Keratinocyte (primary cell): ENCODE results near the gene SELENOP. TPM values are rescaled to one million over a fixed set of nuclear protein-coding genes. Genes with fewer than 3 reads are reported as not detected.

Experiments
- DNase-seq: peaks from one replicate; pipeline ENCODE4 v3.0.0-alpha.2; 2011; ENCODE audit warnings: low read depth, missing footprints, low spot score
- FAIRE-seq: peaks from 2 replicates; lab custom pipeline; 2011; peaks lifted over from hg19 to GRCh38; lab: Jason Lieb, UNC
- H2AFZ ChIP-seq: 2 replicates; pipeline ENCODE4 v1.6.0; 2012; ENCODE audit warnings: low read length, control low read depth, inconsistent platforms; ENCODE audit not compliant: control insufficient read depth
- H3K27ac ChIP-seq: 2 replicates; pipeline ENCODE4 v1.5.1; 2011; ENCODE audit warnings: low read length; ENCODE audit not compliant: control insufficient read depth, insufficient read depth
- H3K27me3 ChIP-seq: 3 replicates; pipeline ENCODE4 v1.6.0; 2011; ENCODE audit warnings: low read length; ENCODE audit not compliant: control insufficient read depth, insufficient read depth; ENCODE audit errors: extremely low read depth
- H3K36me3 ChIP-seq, 2 experiments: 2 replicates in 1 of 2; 3 replicates in 1 of 2; pipeline ENCODE4 v1.5.1; 2011; ENCODE audit warnings: low read length in 2 of 2, mild to moderate bottlenecking in 1 of 2; ENCODE audit not compliant: control insufficient read depth in 2 of 2, insufficient read depth in 2 of 2; ENCODE audit errors: extremely low read depth in 1 of 2
- H3K4me1 ChIP-seq: 3 replicates; pipeline ENCODE4 v1.5.1; 2011; ENCODE audit warnings: low read length; ENCODE audit not compliant: control insufficient read depth, insufficient read depth; ENCODE audit errors: extremely low read depth
- H3K4me2 ChIP-seq: 3 replicates; pipeline ENCODE4 v1.6.0; 2011; ENCODE audit warnings: low read depth, low read length; ENCODE audit not compliant: control insufficient read depth, insufficient read depth; ENCODE audit errors: extremely low read depth
- H3K4me3 ChIP-seq, 3 experiments: fragments of 200-600 bp in 1 of 3; sonication (generic) in 1 of 3; 2 replicates in 2 of 3; 3 replicates in 1 of 3; pipeline ENCODE4 v1.5.1; 2011 to 2016; ENCODE audit warnings: low read length in 3 of 3, mild to moderate bottlenecking in 3 of 3, control low read depth in 2 of 3, inconsistent platforms in 1 of 3, low read depth in 1 of 3, mixed read lengths in 1 of 3, mixed run types in 1 of 3, moderate library complexity in 1 of 3; ENCODE audit not compliant: control insufficient read depth in 2 of 3, insufficient read depth in 2 of 3; ENCODE audit errors: extremely low read depth in 1 of 3
- H3K79me2 ChIP-seq: 2 replicates; pipeline ENCODE4 v1.6.0; 2012; ENCODE audit warnings: low read length; ENCODE audit not compliant: control insufficient read depth, insufficient read depth
- H3K9ac ChIP-seq: 3 replicates; pipeline ENCODE4 v1.6.0; 2011; ENCODE audit warnings: low read length; ENCODE audit not compliant: control insufficient read depth, insufficient read depth; ENCODE audit errors: extremely low read depth
- H3K9me1 ChIP-seq: 3 replicates; pipeline ENCODE4 v1.6.0; 2011; ENCODE audit warnings: low read length; ENCODE audit not compliant: control insufficient read depth, insufficient read depth; ENCODE audit errors: extremely low read depth
- H3K9me3 ChIP-seq: 2 replicates; pipeline ENCODE4 v1.5.1; 2012; ENCODE audit warnings: low read depth, low read length; ENCODE audit not compliant: control insufficient read depth
- H4K20me1 ChIP-seq: 3 replicates; pipeline ENCODE4 v1.6.0; 2011; ENCODE audit warnings: low read length; ENCODE audit not compliant: control insufficient read depth, insufficient read depth; ENCODE audit errors: extremely low read depth
- CTCF ChIP-seq, 3 experiments: IDR thresholded peaks in 1 of 3; conservative IDR thresholded peaks in 1 of 3; optimal IDR thresholded peaks in 1 of 3; 2 replicates in 2 of 3; 3 replicates in 1 of 3; pipeline versions ENCODE3 to v1.5.1; 2011; ENCODE audit warnings: low read length in 3 of 3, mild to moderate bottlenecking in 3 of 3, moderate library complexity in 2 of 3, control low read depth in 1 of 3, inconsistent platforms in 1 of 3; ENCODE audit not compliant: insufficient read depth in 2 of 3; ENCODE audit errors: extremely low read depth in 1 of 3
- EZH2 ChIP-seq: IDR thresholded peaks from one replicate; pipeline ENCODE4 v1.6.1; 2012; ENCODE audit warnings: inconsistent platforms, mild to moderate bottlenecking, low read length, moderate library complexity
- dilution Hi-C: fragments of 300-500 bp; cut with MboI; formaldehyde crosslinking; loops from one replicate; pipeline ENCODE4 v1.7.0; 2020; ENCODE audit warnings: low sequenced_read_pairs; ENCODE audit not compliant: extremely low pct_ligation_motif_present
- polyA plus RNA-seq, 5 experiments: library from polyadenylated mRNA; depleted of rRNA in 3 of 5; stranded (reverse) in 3 of 5; stranded (forward) in 1 of 5; unstranded in 1 of 5; fragments of >200 nt; gene quantifications; 1 replicate in 1 of 5; 2 replicates in 3 of 5; 3 replicates in 1 of 5; pipeline versions ENCODE4 v1.2.1 to v1.2.3, GENCODE V29; 2011 to 2012; ENCODE audit warnings: missing spikeins in 2 of 5, low read depth in 1 of 5, low replicate concordance in 1 of 5

Gene SELENOP
- polyA plus RNA-seq, 1 donor (not counting 4 experiments of a cell fraction or from before 2014, with no cell fraction given), result 10.4 TPM

GRCh38 chr5:42832060-42832459, 20.4 kb upstream of the SELENOP start:
- H3K4me1 ChIP-seq, result no peaks in the 10 kb centered on the region
- H2AFZ ChIP-seq, result no peak overlapping the region
- H3K9me1 ChIP-seq, result no peaks in the 10 kb centered on the region
- dilution Hi-C loops, result no loop called here
- FAIRE-seq, result no peak
- H3K9ac ChIP-seq, result no peak overlapping the region
- H3K27me3 ChIP-seq, result no peaks in the 10 kb centered on the region
- no peaks in the 10 kb centered on the region for H3K79me2 ChIP-seq
- H3K4me3 ChIP-seq, result no peak overlapping the region
- H3K4me2 ChIP-seq, result no peak overlapping the region
- peak; percentile 5 for DNase-seq
- no peaks in the 10 kb centered on the region for H4K20me1 ChIP-seq
- H3K36me3 ChIP-seq, result no peaks in the 10 kb centered on the region
- H3K9me3 ChIP-seq, result no peaks in the 10 kb centered on the region
- no peak for TF ChIP-seq EZH2
- H3K27ac ChIP-seq, result no peak overlapping the region

GRCh38 chr5:42830924-42831323, 19.2 kb upstream of the SELENOP start:
- no peak overlapping the region for H3K9ac ChIP-seq
- FAIRE-seq (no peak), DNase-seq (no peak)
- no peak overlapping the region for H3K4me2 ChIP-seq
- H3K4me1 ChIP-seq, result no peaks in the 10 kb centered on the region
- no peak overlapping the region for H2AFZ ChIP-seq
- H4K20me1 ChIP-seq, result no peaks in the 10 kb centered on the region
- H3K79me2 ChIP-seq, result no peaks in the 10 kb centered on the region
- H3K27ac ChIP-seq, result no peak overlapping the region
- no peaks in the 10 kb centered on the region for H3K9me1 ChIP-seq
- TF ChIP-seq EZH2 (no peak), CTCF (optimal IDR thresholded peaks at IDR 0.05 in 1 of 3, IDR thresholded peaks at IDR 0.05 in 1 of 3, conservative IDR thresholded peaks at IDR 0.05 in 1 of 3; ENCODE audit: extremely low read depth in 1 of 3, insufficient read depth in 2 of 3, low read length in 3 of 3) (no peak)
- no peaks in the 10 kb centered on the region for H3K36me3 ChIP-seq
- no peak overlapping the region for H3K4me3 ChIP-seq
- dilution Hi-C loops, result no loop called here
- H3K27me3 ChIP-seq, result no peaks in the 10 kb centered on the region
- no peaks in the 10 kb centered on the region for H3K9me3 ChIP-seq

GRCh38 chr5:42828671-42829070, 17.0 kb upstream of the SELENOP start:
- dilution Hi-C loops, result no loop called here
- no peaks in the 10 kb centered on the region for H3K9me3 ChIP-seq
- no peaks in the 10 kb centered on the region for H4K20me1 ChIP-seq
- H3K4me2 ChIP-seq, result no peak overlapping the region
- FAIRE-seq, result no peak
- no peaks in the 10 kb centered on the region for H3K36me3 ChIP-seq
- no peaks in the 10 kb centered on the region for H3K4me1 ChIP-seq
- H3K9me1 ChIP-seq, result no peaks in the 10 kb centered on the region
- H2AFZ ChIP-seq, result no peak overlapping the region
- no peak overlapping the region for H3K9ac ChIP-seq
- no peak overlapping the region for H3K27ac ChIP-seq
- no peak for TF ChIP-seq CTCF (optimal IDR thresholded peaks at IDR 0.05 in 1 of 3, IDR thresholded peaks at IDR 0.05 in 1 of 3, conservative IDR thresholded peaks at IDR 0.05 in 1 of 3; ENCODE audit: extremely low read depth in 1 of 3, insufficient read depth in 2 of 3, low read length in 3 of 3)
- DNase-seq, result no peak
- H3K4me3 ChIP-seq, result no peak overlapping the region
- H3K27me3 ChIP-seq, result peaks cover 2% of the 10 kb centered on the region
- H3K79me2 ChIP-seq, result no peaks in the 10 kb centered on the region
